ENCODE data around the gene ISOC2. TPM values are rescaled to one million over a fixed set of nuclear protein-coding genes. Genes with fewer than 3 reads are reported as not detected.
A peak's percentile ranks its signal among the peaks of the same experiment; 100 is the strongest.

Gene ISOC2, protein sequence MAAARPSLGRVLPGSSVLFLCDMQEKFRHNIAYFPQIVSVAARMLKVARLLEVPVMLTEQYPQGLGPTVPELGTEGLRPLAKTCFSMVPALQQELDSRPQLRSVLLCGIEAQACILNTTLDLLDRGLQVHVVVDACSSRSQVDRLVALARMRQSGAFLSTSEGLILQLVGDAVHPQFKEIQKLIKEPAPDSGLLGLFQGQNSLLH
- polyA plus RNA-seq (2013, experiment 1 of 4), result 22.7 TPM
- polyA plus RNA-seq (2013, experiment 2 of 4), result 26.4 TPM
- 26.7 TPM for polyA plus RNA-seq (2013, experiment 3 of 4)
- polyA plus RNA-seq (2013, experiment 4 of 4), result 28.1 TPM

DNA sequence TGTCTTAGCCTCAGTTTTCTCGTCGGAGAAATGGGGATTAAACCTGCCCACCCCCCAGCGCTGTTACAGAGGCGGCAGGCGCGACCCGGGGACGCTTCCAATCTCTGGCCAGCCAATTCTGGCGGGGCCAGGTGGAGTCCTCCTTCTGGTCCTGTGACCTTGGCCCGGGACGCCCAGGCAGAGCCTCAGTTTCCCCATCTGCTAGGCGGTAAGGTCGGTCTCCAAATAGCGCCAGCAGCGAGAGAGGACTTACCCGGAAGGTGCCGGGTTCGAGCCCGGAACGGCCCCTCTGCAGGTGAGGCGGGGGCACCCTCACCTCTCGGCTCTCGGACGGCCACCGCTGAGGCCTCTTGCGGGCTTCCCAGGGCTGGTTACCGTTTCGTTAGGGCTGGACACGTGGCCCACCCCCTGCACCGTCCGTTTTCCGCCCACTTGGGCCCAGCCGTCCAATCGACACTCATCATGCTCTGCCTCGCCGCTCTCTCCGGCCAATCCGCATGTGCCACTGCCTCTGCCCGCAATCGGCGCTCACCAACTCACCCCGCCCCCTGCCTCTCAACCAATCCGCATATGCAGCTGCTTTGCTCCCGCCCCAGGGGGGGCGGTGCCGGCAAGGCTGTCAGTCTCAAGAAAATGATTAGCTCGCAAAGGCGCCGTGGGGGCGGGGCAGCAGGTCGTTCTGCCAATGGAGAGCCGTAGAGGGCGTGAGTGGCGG, at the start of gene ISOC2:
ISOC2 (minus strand) TSS at position 384 of the 715 bp plus-strand sequence. CDS start 5,156 bp downstream, outside the sequence.
- WGBS, 2 experiments, result 0% methylated on average over 54 of the region's 54 CpGs

DNA sequence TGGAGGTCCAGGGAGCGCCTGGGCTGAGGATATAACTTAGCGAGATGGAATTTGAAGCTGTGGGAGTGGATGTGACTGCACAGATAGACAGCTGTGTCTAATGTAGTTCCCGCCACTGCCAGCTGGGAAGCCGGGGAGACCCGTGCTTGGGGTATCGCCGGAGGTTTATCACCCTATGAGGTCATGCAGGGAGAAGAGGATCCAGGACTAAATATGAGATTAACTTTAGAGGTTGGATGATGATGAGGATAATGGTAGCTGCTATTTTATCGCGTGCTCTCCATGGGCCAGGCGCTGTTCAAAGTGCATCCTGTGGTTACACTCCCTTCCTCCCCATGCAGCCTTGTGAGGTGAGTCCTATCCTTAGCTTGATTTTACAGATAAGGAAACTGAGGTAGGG, 46.7 kb upstream of the ISOC2 start:
- 85 to 86% methylated on average over 10 of the region's 10 CpGs for WGBS, 2 experiments
- peaks cover 14% of the 10 kb centered on the region for H3K27me3 ChIP-seq (ENCODE audit: control insufficient read depth, insufficient read depth, low read length, poor library complexity, severe bottlenecking)
- H3K27ac ChIP-seq (ENCODE audit: insufficient read depth, low read depth, low read length, poor library complexity, severe bottlenecking), result no peak overlapping the region
- no peak overlapping the region for H3K4me3 ChIP-seq (ENCODE audit: insufficient read depth, low read depth, low read length)
- H3K36me3 ChIP-seq (ENCODE audit: control insufficient read depth, insufficient read depth, low read length), result no peaks in the 10 kb centered on the region
- no peaks in the 10 kb centered on the region for H3K4me1 ChIP-seq (ENCODE audit: control insufficient read depth, insufficient read depth, low read length)
- H3K9me3 ChIP-seq (ENCODE audit: control insufficient read depth, low read length), result no peaks in the 10 kb centered on the region

More for the DNA sequence above, at the start of gene ISOC2:
- Histone ChIP-seq H3K9me3 (ENCODE audit: control insufficient read depth, low read length) (no peaks in the 10 kb centered on the region), H3K27ac (ENCODE audit: insufficient read depth, low read depth, low read length, poor library complexity, severe bottlenecking) (peak within 1 kb of the TSS; percentile 74), H3K4me3 (ENCODE audit: insufficient read depth, low read depth, low read length) (peak within 1 kb of the TSS; percentile 60), H3K27me3 (ENCODE audit: control insufficient read depth, insufficient read depth, low read length, poor library complexity, severe bottlenecking) (peaks cover 33% of the 10 kb centered on the region), H3K4me1 (ENCODE audit: control insufficient read depth, insufficient read depth, low read length) (peaks cover 19% of the 10 kb centered on the region), H3K36me3 (ENCODE audit: control insufficient read depth, insufficient read depth, low read length) (no peaks in the 10 kb centered on the region)

DNA sequence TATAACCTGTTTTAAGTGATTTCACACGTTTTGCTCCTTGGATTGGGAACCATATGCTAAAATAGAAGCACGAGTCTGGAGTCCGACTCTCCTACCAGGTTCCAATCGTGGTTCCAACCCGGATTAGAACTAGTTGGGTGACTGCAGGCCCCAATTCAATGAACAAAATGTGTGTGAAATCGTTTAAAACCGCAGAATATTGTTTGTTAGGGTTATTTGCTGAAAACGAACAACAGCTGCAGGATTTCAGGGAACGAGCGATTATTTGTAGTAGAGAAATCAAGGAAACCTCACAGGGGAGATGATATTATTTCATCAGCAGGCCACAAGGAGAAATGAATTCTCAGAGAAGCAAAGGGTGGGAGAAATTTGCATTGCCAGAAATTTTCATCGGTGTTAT, 43.5 kb upstream of the ISOC2 start:
- Histone ChIP-seq H3K36me3 (ENCODE audit: control insufficient read depth, insufficient read depth, low read length) (no peaks in the 10 kb centered on the region), H3K4me3 (ENCODE audit: insufficient read depth, low read depth, low read length) (no peak overlapping the region), H3K27ac (ENCODE audit: insufficient read depth, low read depth, low read length, poor library complexity, severe bottlenecking) (no peak overlapping the region), H3K9me3 (ENCODE audit: control insufficient read depth, low read length) (no peaks in the 10 kb centered on the region), H3K27me3 (ENCODE audit: control insufficient read depth, insufficient read depth, low read length, poor library complexity, severe bottlenecking) (peaks cover 26% of the 10 kb centered on the region), H3K4me1 (ENCODE audit: control insufficient read depth, insufficient read depth, low read length) (no peaks in the 10 kb centered on the region)
- WGBS, 2 experiments, result 87 to 91% methylated on average over 11 of the region's 11 CpGs

DNA sequence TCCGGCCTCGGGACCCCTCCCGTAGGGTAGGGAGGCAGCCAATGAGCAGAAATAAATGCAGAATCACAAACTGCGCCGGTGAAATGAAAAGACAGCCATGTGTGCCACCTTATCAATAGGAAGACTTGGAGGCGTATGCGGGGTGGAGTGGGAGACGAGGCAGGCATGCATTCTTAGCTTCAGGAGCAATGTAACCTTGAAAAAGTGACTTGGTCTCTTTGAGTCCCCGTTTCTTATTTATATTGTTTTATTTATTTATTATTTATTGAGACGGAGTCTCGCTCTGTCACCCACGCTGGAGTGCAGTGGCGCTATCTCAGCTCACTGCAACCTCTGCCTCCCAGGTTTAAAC, 42.8 kb upstream of the ISOC2 start:
- H3K4me1 ChIP-seq (ENCODE audit: control insufficient read depth, insufficient read depth, low read length), result no peaks in the 10 kb centered on the region
- H3K27me3 ChIP-seq (ENCODE audit: control insufficient read depth, insufficient read depth, low read length, poor library complexity, severe bottlenecking), result peaks cover 26% of the 10 kb centered on the region
- 49 to 53% methylated on average over 12 to 13 of the region's 13 CpGs for WGBS, 2 experiments
- H3K27ac ChIP-seq (ENCODE audit: insufficient read depth, low read depth, low read length, poor library complexity, severe bottlenecking), result no peak overlapping the region
- H3K36me3 ChIP-seq (ENCODE audit: control insufficient read depth, insufficient read depth, low read length), result no peaks in the 10 kb centered on the region
- H3K4me3 ChIP-seq (ENCODE audit: insufficient read depth, low read depth, low read length), result no peak overlapping the region
- no peaks in the 10 kb centered on the region for H3K9me3 ChIP-seq (ENCODE audit: control insufficient read depth, low read length)

DNA sequence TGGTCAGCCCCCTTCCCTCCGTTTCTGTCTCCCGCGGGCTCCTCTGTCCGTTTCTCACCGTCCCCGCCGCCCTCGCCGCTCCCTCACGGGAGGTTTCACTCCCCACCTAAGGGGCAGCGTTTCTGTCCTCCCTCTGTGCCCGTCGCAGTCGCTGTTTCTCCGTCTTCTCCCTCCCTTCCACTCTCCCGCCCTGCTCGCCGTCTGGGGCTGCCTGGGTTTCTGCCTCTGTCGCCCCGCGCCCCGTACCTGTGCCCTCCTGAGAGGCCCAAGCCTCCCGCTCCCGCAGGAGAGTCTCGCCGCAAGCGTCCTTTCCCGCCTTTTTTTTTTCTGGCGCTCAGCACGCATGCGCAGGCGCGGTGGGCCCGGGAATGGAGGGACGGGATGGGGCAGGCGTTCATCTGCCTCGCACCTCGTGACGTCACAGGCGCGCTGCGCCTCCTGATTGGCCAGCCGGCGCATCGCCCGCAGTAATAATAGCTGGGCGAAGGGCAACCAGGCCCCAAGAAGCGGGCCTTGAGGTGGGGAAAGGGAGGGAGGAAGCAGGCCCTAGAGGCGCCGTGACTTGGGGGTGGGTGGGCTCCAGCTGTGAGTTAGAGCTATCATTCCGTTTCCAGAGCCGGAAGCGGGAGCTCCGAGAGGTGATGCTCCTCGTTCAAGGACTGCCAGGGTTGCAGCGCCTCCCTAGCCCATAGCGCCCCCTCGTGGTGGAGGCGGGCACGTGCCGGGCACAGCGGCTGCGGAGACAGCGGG, 42.2 kb upstream of the ISOC2 start:
- Histone ChIP-seq H3K4me1 (ENCODE audit: control insufficient read depth, insufficient read depth, low read length) (no peaks in the 10 kb centered on the region), H3K27me3 (ENCODE audit: control insufficient read depth, insufficient read depth, low read length, poor library complexity, severe bottlenecking) (peaks cover 26% of the 10 kb centered on the region), H3K9me3 (ENCODE audit: control insufficient read depth, low read length) (no peaks in the 10 kb centered on the region), H3K4me3 (ENCODE audit: insufficient read depth, low read depth, low read length) (no peak overlapping the region), H3K27ac (ENCODE audit: insufficient read depth, low read depth, low read length, poor library complexity, severe bottlenecking) (no peak overlapping the region), H3K36me3 (ENCODE audit: control insufficient read depth, insufficient read depth, low read length) (no peaks in the 10 kb centered on the region)
- 31 to 32% methylated on average over 64 of the region's 64 CpGs for WGBS, 2 experiments

DNA sequence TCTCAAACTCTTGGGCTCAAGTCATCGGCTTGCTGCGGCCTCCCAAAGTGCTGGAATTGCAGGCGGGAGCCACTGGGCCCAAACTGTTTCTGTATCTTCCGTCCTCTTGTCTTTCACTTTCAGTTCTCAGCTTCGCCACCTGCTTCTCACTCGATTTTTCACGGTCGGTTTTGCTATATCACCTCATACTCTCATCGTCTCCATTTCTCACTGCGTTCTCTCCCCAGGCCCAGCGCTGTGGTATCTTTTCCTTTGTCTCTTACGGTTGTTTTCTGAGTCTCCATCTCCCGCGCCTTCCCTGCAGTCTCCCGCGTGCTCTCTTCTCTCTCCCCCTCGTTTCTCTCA, 41.7 kb upstream of the ISOC2 start:
- Histone ChIP-seq H3K27ac (ENCODE audit: insufficient read depth, low read depth, low read length, poor library complexity, severe bottlenecking) (no peak overlapping the region), H3K27me3 (ENCODE audit: control insufficient read depth, insufficient read depth, low read length, poor library complexity, severe bottlenecking) (peaks cover 26% of the 10 kb centered on the region), H3K9me3 (ENCODE audit: control insufficient read depth, low read length) (no peaks in the 10 kb centered on the region), H3K36me3 (ENCODE audit: control insufficient read depth, insufficient read depth, low read length) (no peaks in the 10 kb centered on the region), H3K4me3 (ENCODE audit: insufficient read depth, low read depth, low read length) (no peak overlapping the region), H3K4me1 (ENCODE audit: control insufficient read depth, insufficient read depth, low read length) (no peaks in the 10 kb centered on the region)
- WGBS, 2 experiments, result 89 to 92% methylated on average over 17 of the region's 17 CpGs

DNA sequence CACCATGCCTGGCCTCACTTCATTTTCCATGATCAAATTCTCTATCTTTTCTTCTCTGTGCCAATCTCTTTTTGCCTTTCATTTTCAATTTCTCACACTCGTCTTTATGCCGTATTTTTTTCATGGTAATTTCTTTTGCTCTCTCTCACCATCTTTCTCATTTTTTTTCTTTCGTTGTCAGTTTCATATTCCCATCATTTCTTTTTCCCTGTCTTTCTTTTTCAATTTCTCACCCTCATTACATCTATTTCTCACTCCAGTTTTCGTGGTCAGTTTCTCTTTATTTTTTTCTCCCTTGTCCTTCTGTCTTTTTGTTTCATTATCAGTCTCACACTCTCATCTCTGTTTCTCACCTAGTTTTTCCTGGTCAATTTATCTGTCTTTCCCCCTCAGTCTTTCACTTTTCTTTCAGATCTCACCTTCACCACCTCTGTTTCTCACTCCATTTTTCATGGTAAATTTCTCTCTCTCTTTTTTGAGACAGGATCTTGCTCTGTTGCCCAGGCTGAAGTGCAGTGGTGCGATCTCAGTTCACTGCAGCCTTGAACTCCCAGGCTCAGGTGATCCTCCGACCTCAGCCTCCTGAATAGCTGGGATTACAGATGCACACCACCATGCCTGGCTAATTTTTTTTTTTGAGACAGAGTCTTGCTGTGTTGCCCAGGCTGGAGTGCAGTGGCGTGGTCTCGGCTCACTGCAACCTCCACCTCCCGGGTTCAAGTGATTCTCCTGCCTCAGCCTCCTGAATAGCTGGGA, 40.9 kb upstream of the ISOC2 start:
- no peaks in the 10 kb centered on the region for H3K9me3 ChIP-seq (ENCODE audit: control insufficient read depth, low read length)
- H3K4me3 ChIP-seq (ENCODE audit: insufficient read depth, low read depth, low read length), result no peak overlapping the region
- peaks cover 26% of the 10 kb centered on the region for H3K27me3 ChIP-seq (ENCODE audit: control insufficient read depth, insufficient read depth, low read length, poor library complexity, severe bottlenecking)
- no peaks in the 10 kb centered on the region for H3K36me3 ChIP-seq (ENCODE audit: control insufficient read depth, insufficient read depth, low read length)
- no peak overlapping the region for H3K27ac ChIP-seq (ENCODE audit: insufficient read depth, low read depth, low read length, poor library complexity, severe bottlenecking)
- 92 to 94% methylated on average over 9 of the region's 9 CpGs for WGBS, 2 experiments
- no peaks in the 10 kb centered on the region for H3K4me1 ChIP-seq (ENCODE audit: control insufficient read depth, insufficient read depth, low read length)

DNA sequence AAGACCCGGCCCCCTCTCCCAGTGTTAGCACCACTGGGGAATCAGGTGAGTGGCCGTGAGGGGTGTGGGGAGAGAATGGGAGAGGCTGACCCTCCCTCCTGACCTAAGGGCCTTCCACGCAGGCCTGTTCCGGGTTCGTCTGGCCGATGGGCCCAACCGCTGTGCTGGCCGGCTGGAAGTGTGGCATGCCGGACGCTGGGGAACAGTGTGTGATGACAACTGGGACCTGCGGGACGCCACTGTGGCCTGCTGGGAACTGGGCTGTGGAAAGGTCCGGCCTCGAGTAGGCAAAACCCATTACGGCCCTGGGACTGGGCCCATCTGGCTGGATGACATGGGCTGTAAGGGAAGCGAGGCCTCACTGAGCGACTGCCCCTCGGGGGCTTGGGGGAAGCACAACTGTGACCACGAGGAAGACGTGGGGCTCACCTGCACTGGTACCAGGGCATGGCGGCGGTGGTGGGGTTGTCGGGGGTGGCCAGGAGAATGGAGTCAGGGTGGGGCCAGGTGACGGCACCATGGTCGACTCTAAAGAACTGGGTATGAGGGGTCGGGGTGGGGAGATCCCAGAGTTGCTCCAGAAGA, 39.0 kb upstream of the ISOC2 start:
- Histone ChIP-seq H3K27me3 (ENCODE audit: control insufficient read depth, insufficient read depth, low read length, poor library complexity, severe bottlenecking) (peaks cover 26% of the 10 kb centered on the region), H3K36me3 (ENCODE audit: control insufficient read depth, insufficient read depth, low read length) (no peaks in the 10 kb centered on the region), H3K27ac (ENCODE audit: insufficient read depth, low read depth, low read length, poor library complexity, severe bottlenecking) (no peak overlapping the region), H3K9me3 (ENCODE audit: control insufficient read depth, low read length) (no peaks in the 10 kb centered on the region), H3K4me1 (ENCODE audit: control insufficient read depth, insufficient read depth, low read length) (no peaks in the 10 kb centered on the region), H3K4me3 (ENCODE audit: insufficient read depth, low read depth, low read length) (no peak overlapping the region)
- WGBS, 2 experiments, result 94 to 95% methylated on average over 26 of the region's 26 CpGs

DNA sequence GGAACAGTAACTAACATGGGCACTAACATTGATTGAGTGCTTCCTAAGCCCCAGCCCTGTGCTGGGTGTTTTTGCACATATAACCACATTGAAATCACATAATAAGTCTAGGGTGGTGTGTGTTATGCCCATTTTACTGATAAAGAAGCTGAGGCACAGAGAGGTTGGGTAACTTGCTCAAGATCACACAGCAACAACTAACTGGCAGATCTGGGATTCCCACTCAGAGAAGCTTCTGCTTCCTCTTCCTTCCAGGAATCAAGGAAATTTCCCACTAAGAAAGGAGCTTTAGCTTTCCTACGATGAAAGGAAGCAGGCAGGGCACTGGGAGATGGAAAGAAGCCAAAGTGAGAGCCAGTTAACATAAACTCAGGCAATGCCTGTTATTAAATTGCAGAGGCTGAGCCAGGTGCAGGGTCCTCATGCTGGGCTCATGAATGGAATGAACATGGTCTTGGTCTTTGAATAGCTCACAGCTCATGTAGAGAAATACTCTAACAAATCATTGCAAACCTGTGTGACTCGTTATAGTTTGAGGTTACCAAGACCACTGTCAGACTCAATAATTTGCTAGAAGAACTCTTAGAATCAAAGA, 36.9 kb upstream of the ISOC2 start:
- Histone ChIP-seq H3K9me3 (ENCODE audit: control insufficient read depth, low read length) (no peaks in the 10 kb centered on the region), H3K27ac (ENCODE audit: insufficient read depth, low read depth, low read length, poor library complexity, severe bottlenecking) (no peak overlapping the region), H3K4me1 (ENCODE audit: control insufficient read depth, insufficient read depth, low read length) (no peaks in the 10 kb centered on the region), H3K4me3 (ENCODE audit: insufficient read depth, low read depth, low read length) (no peak overlapping the region), H3K27me3 (ENCODE audit: control insufficient read depth, insufficient read depth, low read length, poor library complexity, severe bottlenecking) (peaks cover 14% of the 10 kb centered on the region), H3K36me3 (ENCODE audit: control insufficient read depth, insufficient read depth, low read length) (no peaks in the 10 kb centered on the region)
- 85 to 90% methylated on average over 2 of the region's 2 CpGs for WGBS, 2 experiments

Measured in ectodermal cell (in vitro differentiated cells).